ENCODE measurements around the gene PNMA8A. TPM values are rescaled to one million over a fixed set of nuclear protein-coding genes. Genes with fewer than 3 reads are reported as not detected.
"Not testable (repeated sequence)": the region's sequence is repeated elsewhere in the genome, so short reads cannot be mapped to it uniquely, and the experiment has no call there.

Gene PNMA8A
- total and polyA plus RNA-seq, 2 of the 8 experiments (the other 6 are each of a cell fraction or from before 2014, with no cell fraction given): 10.0 to 22.8 TPM

DNA sequence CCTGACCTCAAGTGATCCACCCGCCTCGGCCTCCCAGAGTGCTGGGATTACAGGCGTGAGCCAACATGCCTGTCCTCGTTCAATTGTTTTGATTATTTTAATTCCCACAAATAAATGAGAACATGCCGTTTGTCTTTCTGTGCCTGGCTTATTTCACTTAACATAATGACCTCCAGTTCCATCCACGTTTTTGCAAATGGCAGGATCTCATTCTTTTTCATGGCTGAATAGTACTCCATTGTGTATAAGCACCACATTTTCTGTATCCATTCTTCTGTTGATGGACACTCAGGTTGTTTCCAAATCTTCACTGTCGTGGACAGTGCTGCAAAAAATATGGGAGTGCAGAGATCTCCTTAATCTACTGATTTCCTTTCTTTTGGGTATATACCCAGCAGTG, 37.9 kb downstream of the PNMA8A start:
- H3K18ac ChIP-seq (ENCODE audit: extremely low read depth, low read length); H3K23ac ChIP-seq (ENCODE audit: insufficient read length); H3K27ac ChIP-seq (ENCODE audit: low read depth, low read length); H3K79me2 ChIP-seq (ENCODE audit: control insufficient read depth in 1 of 2, insufficient read depth in 2 of 2, low read length in 2 of 2); H2BK5ac ChIP-seq (ENCODE audit: low read depth, low read length); H3K9me3 ChIP-seq (ENCODE audit: insufficient read depth in 2 of 2, low read depth in 1 of 2, low read length in 1 of 2); H2BK120ac ChIP-seq (replicated peaks; ENCODE audit: low read depth, low read length); H3K23me2 ChIP-seq (ENCODE audit: low read depth, low read length); H3K79me1 ChIP-seq (ENCODE audit: low read depth, low read length); H3K4me1 ChIP-seq (replicated peaks in 1 of 4; ENCODE audit: control insufficient read depth in 3 of 4, insufficient read depth in 4 of 4, low read length in 3 of 4); H2AFZ ChIP-seq (ENCODE audit: low read length); H3K14ac ChIP-seq (ENCODE audit: insufficient read length); H3K4ac ChIP-seq (replicated peaks; ENCODE audit: insufficient read length, low read depth, low read length); H4K91ac ChIP-seq (replicated peaks; ENCODE audit: insufficient read length, low read length); H4K8ac ChIP-seq (ENCODE audit: extremely low read depth, insufficient read depth, low read length); H3K4me2 ChIP-seq (ENCODE audit: insufficient read depth in 1 of 2, low read depth in 2 of 2, low read length in 2 of 2); H4K20me1 ChIP-seq (replicated peaks in 1 of 2; ENCODE audit: control insufficient read depth in 1 of 2, insufficient read depth in 2 of 2, low read length in 2 of 2); H3K56ac ChIP-seq (replicated peaks; ENCODE audit: insufficient read length, low read depth, low read length); H2BK20ac ChIP-seq (ENCODE audit: low read length); H3K36me3 ChIP-seq (ENCODE audit: control insufficient read depth in 2 of 4, insufficient read depth in 4 of 4, low read length in 3 of 4); H2AK5ac ChIP-seq (ENCODE audit: low read depth, low read length); H3K9ac ChIP-seq (replicated peaks in 1 of 4; ENCODE audit: extremely low read depth in 1 of 4, low read depth in 3 of 4, low read length in 3 of 4); DNase-seq (ENCODE audit: low read depth in 1 of 2, low spot score in 2 of 2); H3K27me3 ChIP-seq (replicated peaks in 1 of 4; ENCODE audit: control insufficient read depth in 3 of 4, extremely low read depth in 1 of 4, insufficient read depth in 3 of 4, low read length in 3 of 4); H2BK12ac ChIP-seq (ENCODE audit: low read depth, low read length); H4K5ac ChIP-seq (ENCODE audit: insufficient read length, low read depth, low read length); H2BK15ac ChIP-seq (ENCODE audit: low read length); H3K4me3 ChIP-seq (ENCODE audit: extremely low read depth in 1 of 4, insufficient read depth in 2 of 4, low read depth in 3 of 4, low read length in 4 of 4); FAIRE-seq: not testable (repeated sequence)
- CTCF ChIA-PET (ENCODE audit: partially characterized antibody): interaction anchor here (0.8 to 4.0 kb wide), 11 partner anchors 12 to 50 kb away, joined by 3 to 26 read pairs (median 6); no protein-coding TSS in a partner anchor
- WGBS, 2 experiments (ENCODE audit: extremely low coverage in 1 of 2, insufficient coverage in 1 of 2, insufficient read length in 1 of 2, insufficient replicate concordance in 2 of 2, low coverage in 1 of 2, low lambda C conversion rate in 2 of 2, missing lambda C conversion rate in 1 of 2): 83% methylated on average over 7 of the region's 7 CpGs; no CpG with 5 or more reads in 1 of the 2 experiments
- POLR2A ChIA-PET (ENCODE audit: partially characterized antibody): interaction anchor here (1.6 kb wide), 1 partner anchor 25 kb away, joined by 4 read pairs; no protein-coding TSS in a partner anchor

Data from H1 (cell line).